T47D (cell line): Measurements from ENCODE around the gene ZNF770.

ENCODE experiments used
- DNase-seq, 2 experiments: peaks; one replicate each; pipeline versions ENCODE4 v3.0.0 to v3.0.0-alpha.2; 2011 to 2012; ENCODE audit warnings: low read depth in 1 of 2, low spot score in 1 of 2
- JUND ChIP-seq: IDR thresholded peaks from 2 replicates; pipeline ENCODE4 v1.6.1; 2012; ENCODE audit warnings: low read depth
- in situ Hi-C: cut with HindIII; loops from 2 replicates; pipeline ENCODE4 v1.10.0; 2016; ENCODE audit warnings: low sequenced_read_pairs, low pct_unique_long_range_greater_than_20kb

Gene ZNF770, protein sequence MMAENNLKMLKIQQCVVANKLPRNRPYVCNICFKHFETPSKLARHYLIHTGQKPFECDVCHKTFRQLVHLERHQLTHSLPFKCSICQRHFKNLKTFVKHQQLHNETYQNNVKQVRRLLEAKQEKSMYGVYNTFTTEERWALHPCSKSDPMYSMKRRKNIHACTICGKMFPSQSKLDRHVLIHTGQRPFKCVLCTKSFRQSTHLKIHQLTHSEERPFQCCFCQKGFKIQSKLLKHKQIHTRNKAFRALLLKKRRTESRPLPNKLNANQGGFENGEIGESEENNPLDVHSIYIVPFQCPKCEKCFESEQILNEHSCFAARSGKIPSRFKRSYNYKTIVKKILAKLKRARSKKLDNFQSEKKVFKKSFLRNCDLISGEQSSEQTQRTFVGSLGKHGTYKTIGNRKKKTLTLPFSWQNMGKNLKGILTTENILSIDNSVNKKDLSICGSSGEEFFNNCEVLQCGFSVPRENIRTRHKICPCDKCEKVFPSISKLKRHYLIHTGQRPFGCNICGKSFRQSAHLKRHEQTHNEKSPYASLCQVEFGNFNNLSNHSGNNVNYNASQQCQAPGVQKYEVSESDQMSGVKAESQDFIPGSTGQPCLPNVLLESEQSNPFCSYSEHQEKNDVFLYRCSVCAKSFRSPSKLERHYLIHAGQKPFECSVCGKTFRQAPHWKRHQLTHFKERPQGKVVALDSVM

DNA sequence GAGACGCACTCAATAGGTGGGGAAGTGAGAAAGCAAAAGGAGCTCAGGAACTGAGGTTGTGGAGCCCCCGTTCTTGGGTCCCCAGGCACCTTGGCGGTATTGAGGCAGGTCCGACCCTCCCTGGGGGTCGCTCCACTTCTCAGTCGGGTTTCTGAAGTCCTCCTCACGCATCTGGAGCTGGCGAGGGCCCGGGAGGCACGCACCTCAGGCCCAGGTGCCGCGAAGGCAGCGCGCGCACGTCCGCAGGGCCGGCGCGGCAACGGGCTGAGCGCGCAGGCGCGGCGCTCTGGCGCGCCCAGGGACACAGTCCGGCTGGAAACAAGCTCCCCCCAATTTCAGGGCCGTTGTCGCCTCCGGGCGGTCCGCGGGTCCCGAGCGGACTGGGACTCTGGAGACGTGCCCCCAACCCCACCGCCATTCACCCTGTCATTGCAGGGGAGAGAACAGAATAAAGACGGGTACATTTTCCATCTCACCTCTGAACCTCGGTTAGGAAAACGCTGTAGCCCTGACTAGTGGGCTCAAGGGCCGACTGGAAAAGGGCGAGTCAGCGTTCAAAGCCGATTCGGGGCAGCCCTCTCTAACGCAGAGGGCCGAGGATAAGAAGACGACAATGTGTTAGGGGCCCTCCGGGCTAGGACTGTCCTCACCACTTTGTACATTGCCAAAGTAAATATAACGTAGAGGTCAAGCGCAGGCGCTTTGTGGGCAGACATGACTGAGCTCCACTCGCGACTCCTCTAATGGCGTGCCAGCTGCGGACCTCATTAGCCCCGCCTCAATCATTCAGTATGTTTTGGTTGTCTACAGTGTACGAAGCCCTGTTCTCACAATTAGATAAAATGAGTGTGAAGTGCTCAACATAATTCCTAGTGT lies at the start of gene ZNF770:
Gene ZNF770 (minus strand): TSS at position 261 of the 876 bp plus-strand sequence. CDS start 4,853 bp downstream, outside the sequence.
- no peak for TF ChIP-seq JUND
- in situ Hi-C loops = no loop called here
- peak; percentile 52 to 83 for DNase-seq

DNA sequence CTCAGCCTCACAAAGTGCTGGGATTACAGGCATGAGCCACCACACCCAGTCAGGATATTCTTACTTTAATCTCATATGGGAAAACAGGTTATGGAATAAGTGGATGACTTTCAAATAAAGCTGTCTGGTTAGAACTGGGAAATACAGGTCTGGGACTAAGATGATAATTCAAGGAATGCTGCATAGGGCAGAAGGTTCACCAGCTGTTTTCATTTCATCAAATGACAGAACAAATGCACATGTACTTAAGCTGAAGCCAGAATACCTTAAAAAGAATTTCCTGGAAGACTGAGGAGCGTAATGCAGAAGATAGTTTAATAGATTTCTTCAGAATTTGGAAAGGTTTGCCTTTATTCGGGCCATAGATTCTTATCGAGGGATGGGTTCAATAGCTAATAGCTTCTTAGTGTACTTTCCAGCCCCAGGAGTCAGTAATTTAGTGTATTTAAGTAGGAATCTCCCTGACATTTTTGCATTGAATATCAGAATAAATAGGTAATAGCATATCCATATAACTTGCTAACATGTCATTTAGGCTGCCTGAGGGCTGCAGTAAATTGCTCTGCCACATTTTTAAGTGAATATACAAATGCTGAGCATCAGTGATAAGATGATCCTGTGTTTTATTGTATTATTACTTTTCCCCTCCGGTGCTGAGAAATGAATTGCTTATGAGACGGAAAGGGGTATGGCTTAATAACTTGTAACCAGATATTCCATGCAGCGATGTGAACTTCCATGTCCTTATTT lies 40.3 kb upstream of the ZNF770 start:
- no peak for TF ChIP-seq JUND
- in situ Hi-C loops = no loop called here

GRCh38 chr15:35023804-35024203 lies 35.7 kb upstream of the ZNF770 start:
- no peak for TF ChIP-seq JUND
- in situ Hi-C loops = no loop called here
- DNase-seq = no peak

More for the DNA sequence above, 40.3 kb upstream of the ZNF770 start:
- no peak for DNase-seq

GRCh38 chr15:35020974-35021373 lies 32.9 kb upstream of the ZNF770 start:
- DNase-seq = no peak
- in situ Hi-C loops = no loop called here

DNA sequence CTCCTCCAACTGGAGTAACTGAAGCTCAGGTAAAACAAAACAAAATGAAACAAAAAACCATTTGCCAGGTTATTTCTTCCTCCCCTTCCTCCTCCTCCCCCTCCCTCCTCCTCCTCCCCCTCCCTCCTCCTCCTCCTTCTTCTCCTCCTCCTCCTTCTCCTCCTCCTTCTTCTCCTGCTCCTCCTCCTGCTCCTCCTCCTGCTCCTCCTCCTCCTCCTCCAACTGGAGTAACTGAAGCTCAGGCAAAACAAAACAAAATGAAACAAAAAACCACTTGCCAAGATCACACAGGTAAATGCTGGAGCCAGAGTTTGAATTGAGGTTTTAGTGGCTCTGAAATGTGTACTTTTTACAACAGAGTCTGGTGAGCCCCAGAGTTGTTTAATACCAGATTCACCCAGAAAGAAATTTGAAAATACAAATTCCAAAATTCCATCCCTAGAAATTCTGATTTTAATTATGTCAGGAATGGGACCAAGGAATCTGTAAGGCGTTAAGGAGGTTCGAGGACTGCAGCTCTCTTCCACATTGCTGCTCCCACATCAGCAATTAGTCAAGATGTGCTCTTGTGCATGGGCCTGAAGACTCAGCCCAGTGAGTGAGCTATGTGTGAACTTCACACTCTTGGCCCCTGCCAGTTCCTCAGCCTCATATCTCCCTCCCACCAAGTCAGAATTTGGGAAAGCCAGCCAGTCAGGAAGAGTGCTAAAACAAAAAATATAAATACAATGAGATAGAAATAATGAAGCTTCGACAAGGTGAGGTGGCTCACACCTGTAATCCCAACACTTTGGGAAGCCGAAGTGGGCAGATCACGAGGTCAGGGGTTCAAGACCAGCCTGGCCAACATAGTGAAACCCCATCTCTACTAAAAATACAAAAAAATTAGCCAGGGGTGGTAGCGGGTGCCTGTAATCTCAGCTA lies 31.6 kb upstream of the ZNF770 start:
- TF ChIP-seq JUND = no peak
- in situ Hi-C loops = no loop called here
- peak in 1 of 2 experiments; percentile 88 for DNase-seq

More at GRCh38 chr15:35020974-35021373, 32.9 kb upstream of the ZNF770 start:
- no peak for TF ChIP-seq JUND

- DNase-seq = no peak
- TF ChIP-seq JUND = no peak
- in situ Hi-C loops = no loop called here
Observed at GRCh38 chr15:35014241-35014640, 26.2 kb upstream of the ZNF770 start.

DNA sequence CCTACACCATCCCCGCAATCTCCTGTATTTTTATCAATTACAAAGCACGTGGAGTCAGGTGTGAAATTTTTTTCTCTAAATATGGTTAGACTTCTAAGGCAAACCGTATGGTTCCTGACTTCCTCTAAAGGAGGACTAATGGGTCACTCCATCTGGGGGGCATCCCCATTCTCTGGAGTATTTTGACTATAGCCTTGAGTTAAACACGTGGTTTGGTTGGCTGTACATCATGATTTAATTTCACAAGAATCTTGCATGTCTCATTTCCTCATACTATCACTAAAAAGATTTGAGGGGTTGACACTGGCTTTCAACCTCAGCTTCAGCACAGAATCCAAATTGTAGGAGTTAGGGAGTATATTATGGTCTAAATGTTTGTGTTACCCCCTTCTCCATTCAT lies 25.3 kb upstream of the ZNF770 start:
- in situ Hi-C loops = no loop called here
- no peak for TF ChIP-seq JUND
- DNase-seq = no peak

DNA sequence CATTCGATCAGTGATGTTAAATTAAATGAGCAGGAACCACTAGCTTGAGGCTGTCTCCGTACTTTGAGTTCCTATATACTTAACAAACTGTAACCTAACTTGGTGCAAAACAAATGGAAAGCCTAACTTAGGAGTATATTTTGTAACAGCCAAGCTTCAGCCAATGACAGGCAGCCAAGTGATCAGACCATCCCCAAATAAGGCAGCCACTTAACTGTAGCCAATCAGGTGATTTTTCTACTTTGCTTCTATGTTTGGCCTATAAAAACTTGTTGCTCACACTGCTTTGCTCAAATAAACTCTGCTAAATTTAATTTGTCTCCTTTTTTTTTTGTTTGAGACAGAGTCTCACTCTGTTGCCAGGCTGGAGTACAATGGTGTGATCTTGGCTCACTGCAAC lies 19.3 kb upstream of the ZNF770 start:
- DNase-seq = no peak
- TF ChIP-seq JUND = no peak
- in situ Hi-C loops = no loop called here

DNA sequence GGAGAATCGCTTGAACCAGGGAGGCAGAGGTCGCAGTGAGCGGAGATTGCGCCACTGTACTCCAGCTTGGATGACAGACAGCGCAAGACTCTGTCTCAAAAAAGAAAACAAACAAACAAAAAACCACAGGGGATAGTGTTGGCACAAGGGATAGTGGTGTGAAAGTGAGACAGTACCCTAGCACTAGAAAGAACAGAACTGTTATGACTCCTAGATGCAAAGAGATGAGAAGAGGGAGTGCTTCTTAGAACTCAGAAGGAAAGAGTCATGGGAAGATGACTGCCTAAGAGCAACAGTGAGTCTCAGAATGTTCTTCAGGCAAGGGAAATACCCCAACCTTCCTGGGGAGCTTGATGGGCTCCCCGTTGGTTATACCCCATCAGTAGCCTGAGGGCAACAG lies 17.8 kb upstream of the ZNF770 start:
- TF ChIP-seq JUND = no peak
- in situ Hi-C loops = no loop called here
- no peak for DNase-seq

- no peak for DNase-seq
- TF ChIP-seq JUND = no peak
- in situ Hi-C loops = no loop called here
Observed at GRCh38 chr15:35003928-35004327, 15.8 kb upstream of the ZNF770 start.

DNA sequence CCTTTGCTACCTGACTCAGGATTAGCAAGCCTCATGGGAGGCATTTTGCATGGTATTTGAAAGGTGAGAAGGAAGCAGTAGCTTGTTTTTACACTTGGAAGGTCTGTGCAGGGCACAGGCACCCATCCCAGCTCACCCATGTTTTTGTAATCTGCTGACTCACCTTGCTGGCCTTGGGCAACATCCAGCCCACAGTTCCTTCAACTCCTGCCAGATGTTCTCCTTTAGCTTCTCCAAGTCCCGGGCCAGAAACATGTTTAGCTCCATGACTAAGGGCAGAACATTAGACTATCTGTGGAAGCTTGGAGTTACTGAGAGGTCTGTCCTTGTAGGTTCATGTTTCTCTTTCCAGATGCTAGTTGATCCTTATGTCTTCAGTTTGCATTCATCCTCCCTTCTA lies 12.4 kb upstream of the ZNF770 start:
- in situ Hi-C loops = no loop called here
- no peak for TF ChIP-seq JUND
- no peak for DNase-seq
